ENCODE data around the gene TRMT44.
"Not testable (repeated sequence)": the region's sequence is repeated elsewhere in the genome, so short reads cannot be mapped to it uniquely, and the experiment has no call there.

Gene TRMT44

GRCh38 chr4:8495803-8496202, 55.2 kb downstream of the TRMT44 start:
- DNase-seq, result no peak

- DNase-seq, result no peak
Observed at GRCh38 chr4:8497762-8498161, 57.2 kb downstream of the TRMT44 start.

- no peak for DNase-seq
Observed at GRCh38 chr4:8500966-8501365, 60.4 kb downstream of the TRMT44 start.

GRCh38 chr4:8501781-8502180, 61.2 kb downstream of the TRMT44 start:
- DNase-seq, result no peak

DNA sequence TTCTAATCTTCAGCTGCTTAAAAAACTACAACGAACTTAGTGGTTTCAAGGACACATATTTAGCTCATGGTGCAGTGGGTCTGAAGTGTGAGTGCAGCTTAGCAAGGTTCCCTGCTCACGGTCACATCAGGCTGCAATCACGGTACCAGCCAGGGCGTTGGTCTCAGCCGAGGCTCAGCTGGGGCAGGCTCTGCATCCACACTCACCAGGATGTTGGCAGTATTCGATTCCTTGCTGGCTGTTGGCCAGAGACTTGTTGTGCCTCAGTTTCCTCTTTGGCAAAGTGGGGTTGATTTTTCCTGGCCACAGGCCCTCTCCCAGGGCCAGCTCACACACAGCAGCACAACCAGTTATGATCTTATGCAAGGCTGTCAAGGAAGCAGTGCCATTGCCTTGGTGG, 61.8 kb downstream of the TRMT44 start:
- no peak for DNase-seq

DNA sequence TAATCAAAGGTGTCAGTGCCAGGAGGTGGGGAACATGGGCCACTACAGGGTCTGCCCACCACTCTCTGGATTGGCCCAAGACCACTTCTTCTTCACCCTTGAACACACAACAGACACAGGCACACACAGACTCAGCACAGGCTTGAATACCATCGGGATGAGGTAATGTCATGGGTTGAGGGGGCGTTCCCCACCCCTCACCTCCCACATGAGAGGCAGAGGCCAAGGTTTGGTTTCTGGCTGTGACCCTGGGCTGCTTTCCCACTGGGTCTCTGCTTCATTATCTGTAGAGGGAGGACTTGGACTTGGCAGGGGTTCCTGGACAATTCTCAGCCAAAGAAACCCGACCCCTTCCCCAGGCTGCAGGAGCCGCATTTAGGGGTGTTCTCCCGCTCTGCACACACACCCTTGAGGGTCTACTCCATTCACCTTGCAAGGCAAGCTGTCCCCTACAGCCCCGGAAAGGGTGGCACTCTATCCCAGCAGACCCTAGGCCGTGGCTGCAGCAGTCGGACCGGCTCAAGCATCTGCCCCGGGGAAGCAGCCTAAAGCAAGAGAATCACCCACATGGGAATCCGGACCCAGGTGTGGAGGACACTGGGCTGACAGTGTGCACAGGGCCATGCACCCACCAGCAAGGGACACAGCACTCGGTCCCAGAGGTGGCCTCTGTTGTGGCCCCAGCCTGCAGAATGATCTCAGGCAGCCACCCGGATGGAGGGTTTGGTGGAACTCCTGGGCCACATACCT, 62.4 kb downstream of the TRMT44 start:
- DNase-seq, result no peak

GRCh38 chr4:8503801-8504200, 63.2 kb downstream of the TRMT44 start:
- DNase-seq, result no peak

DNA sequence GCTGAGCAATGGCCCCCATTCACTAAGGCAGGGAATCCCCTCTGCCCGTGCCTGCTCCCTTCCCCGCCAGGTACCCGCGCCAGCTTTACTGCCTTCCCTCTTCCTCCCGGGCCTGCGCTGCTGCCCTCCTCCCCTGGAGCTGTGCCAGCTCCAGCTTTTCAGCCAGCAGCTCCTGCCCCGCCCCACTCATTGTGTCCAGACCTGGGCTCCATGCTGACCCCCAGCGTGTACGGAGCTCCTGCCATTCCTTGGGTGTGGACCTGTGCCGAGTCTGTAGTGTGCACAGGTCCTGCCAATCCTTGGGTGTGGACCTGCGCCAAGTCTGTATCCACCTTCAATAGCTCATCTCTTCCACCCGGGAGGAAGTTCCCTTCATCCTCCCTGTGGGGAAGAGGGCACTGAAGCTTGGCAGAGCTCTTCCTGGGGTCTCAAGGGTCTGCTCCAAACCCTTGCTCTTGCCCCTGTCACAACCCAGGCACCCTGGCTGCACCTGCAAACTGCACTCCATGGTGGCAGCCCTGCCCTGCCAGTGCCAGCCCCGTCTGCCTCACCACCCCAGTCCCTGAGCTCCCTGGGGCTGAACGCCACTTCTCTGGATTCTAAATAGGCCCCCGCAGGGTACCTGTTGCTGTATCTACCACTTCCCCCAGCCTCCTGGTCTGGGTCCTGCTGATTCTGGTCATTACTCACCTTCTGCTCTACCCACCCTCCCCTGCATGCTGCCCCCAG, 63.9 kb downstream of the TRMT44 start:
- no peak for DNase-seq

GRCh38 chr4:8505229-8505628, 64.7 kb downstream of the TRMT44 start:
- no peak for DNase-seq

DNA sequence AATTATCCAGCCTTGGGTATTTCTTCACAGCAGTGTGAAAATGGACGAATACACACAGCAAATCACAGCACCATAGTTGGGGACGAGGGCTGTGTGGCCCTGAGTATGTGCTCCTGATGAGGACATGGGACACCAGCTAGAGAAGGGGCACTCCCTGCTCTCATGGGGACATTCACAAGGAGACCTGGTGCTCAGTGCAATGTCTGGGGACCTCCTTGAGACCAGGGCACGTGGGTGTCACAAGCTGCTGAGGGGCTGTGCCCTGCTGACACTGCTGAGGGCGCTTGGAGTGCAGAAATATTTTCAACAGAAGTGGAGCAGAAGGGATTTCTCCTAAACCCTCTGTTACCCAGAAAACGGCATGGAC, 65.4 kb downstream of the TRMT44 start:
- no peak for DNase-seq

DNA sequence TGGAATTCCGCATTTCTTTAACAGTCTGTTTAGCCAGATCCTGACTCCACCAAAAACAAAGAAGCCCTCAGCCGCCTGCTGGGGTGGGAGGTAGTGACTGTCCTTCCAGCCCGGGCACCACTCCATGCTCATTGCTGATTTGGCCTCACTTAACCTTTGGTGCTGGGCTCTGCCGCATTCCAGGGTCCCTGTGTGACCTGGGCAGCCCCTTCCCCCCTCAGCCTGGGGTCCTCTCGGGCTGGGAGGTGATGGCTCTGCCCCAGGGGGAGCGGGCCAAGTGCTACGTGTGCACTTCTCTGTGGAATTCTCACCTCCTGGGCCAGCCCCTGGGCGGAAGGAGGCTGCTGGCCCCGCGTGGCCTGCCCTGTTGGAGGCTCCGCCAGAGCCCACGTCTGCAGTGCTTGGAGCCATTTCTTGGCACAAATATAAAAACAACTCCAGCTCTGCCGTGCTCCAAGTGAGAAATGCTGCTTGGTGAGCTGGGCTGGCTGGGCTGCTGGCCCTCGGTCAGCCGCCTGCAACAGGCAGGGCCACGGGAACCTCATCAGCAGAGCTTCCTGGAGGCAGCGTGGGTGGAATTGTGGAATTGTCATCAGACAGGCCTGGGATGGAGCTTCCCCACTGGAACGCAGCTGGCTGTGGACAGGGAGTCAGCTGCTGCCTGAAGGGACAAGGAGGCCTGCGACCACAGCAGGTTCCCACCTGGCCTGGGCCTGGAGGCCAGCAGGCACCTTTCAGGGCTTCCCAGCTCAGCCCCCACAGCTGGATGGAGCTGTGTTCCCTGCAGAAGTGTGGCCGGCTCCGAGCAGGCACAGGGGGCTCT, 66.0 kb downstream of the TRMT44 start:
- no peak for DNase-seq

GRCh38 chr4:8507196-8507570, 66.6 kb downstream of the TRMT44 start:
- DNase-seq, result no peak

DNA sequence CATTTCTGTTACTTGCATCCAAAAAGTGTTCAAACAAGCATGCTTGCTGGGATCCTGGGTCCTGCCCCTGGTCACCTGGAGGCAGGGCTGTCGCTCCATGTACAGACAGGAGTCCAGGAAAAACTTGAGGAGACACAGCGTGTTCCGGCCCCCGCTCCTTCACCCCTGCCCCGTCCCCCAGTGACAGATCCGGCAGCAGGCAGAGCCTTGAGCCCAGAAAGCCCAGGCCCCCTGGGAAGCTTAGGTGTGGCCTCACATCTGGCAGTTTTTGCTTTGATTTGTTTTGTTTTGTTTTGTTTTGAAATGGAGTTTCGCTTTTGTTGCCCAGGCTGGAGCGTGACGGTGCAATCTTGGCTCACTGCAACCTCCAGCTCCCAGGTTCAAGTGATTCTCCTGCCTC, 67.0 kb downstream of the TRMT44 start:
- no peak for DNase-seq

- DNase-seq, result no peak
Observed at GRCh38 chr4:8508266-8508665, 67.7 kb downstream of the TRMT44 start.

GRCh38 chr4:8508740-8509139, 68.2 kb downstream of the TRMT44 start:
- no peak for DNase-seq

DNA sequence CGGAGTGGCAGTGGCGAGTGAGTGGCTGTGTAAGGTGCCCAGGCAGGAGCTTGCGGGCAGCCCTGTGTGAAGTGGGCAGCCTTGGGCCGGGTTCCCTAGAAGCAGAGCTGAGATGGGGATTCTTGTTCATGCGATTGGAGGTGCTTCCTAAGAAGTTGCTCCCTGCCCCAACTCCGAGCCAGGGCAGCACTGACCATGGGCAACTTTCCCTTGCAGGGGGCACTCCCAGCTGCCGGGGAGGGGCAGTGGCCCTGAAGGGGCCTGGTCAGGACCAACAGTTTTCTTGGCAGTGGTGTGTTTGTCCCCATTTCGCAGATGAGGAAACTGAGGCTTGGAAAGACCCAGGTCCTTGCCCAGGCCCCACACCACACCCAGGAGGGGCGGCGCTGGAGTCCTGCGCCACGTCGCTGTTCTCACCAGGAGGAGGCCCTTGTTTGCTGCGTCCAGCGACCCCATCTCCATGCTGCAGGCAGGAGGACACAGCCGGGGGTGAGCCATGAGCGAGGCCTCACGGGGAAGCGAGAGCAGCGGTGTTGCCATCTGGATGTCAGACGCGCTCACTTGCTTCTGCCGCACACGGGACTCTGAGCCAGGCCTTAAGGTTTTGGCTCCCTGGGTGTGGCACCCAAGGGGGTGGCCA, 68.9 kb downstream of the TRMT44 start:
- no peak for DNase-seq

DNA sequence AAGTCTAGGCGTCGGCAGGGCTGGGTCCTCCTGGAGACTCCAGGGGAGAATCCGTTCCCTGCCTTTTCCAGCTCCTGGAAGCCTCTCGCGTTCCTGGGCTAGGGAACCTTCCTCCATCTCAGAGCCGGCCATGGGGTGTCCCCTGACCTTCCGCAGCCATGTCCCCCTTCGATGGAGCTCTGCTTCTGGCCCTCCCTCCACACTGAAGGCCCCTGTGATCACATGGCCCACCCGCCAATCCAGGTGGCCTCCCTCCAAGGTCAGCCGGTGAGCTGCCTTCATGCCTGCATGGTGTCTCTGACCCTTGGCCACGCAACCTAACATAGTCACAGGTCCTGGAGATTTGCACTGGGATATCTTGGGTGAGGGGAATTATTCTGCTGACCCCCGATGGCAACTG, 69.6 kb downstream of the TRMT44 start:
- DNase-seq, result no peak

- DNase-seq, result no peak
Observed at GRCh38 chr4:8510611-8511285, 70.2 kb downstream of the TRMT44 start.

GRCh38 chr4:8512510-8512909, 71.9 kb downstream of the TRMT44 start:
- DNase-seq, result no peak

DNA sequence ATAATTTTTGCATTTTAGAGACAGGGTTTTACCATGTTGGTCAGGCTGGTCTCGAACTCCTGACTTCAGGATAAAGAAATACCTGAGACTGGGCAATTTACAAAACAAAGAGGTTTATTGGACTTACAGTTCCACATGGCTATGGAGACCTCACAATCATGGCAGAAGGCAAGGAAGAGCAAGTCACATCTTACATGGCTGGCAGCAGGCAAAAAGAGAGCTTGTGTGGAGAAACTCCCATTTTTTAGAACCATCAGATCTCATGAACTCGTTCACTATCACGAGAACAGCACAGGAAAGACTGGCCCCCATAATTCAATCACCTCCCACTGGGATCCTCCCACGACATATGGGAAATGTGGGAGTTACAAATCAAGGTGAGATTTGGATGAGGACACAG, 72.5 kb downstream of the TRMT44 start:
- not testable (repeated sequence) for DNase-seq

DNA sequence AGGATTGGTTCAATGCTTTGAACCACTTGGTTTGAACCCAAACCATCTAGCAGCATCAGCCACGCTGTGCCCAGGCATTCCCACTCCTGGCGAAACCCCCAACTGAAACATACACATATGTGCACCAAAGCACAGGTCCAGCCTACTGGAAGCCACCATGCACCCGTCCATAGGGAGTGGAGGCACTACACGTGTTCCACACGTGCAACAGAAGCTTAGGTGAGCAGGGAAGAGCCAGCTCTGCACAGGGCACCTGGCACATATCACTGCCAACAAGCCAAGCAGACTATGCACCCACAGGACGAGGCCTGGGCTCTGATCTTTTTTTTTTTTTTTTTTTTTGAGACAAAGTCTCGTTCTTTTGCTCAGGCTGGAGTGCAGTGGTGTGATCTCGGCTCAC, 73.4 kb downstream of the TRMT44 start:
- no peak for DNase-seq

DNA sequence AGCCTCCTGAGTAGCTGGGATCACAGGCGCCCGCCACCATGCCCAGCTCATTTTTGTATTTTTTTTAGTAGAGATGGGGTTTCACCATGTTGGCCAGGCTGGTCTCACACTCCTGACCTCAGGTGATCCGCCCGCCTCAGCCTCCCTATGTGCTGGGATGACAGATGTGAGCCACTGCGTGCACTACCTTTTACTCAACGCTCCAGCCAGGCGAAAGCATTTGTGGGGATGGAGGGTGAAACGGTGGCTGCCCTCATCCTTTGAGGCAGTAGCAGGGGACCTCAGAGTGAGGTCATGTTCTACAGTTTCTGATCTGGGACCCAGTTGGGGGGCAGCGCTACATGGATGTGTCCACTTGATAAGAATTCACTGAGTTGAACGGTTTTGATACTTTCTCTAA, 73.8 kb downstream of the TRMT44 start:
- no peak for DNase-seq

Data from NCI-H2171 (cell line).